GM18507 (cell line): ENCODE measurements around the gene NXPE3.

Experiments used
- DNase-seq: peaks from one replicate; pipeline ENCODE4 v3.0.0; 2011; ENCODE audit warnings: low read depth; ENCODE audit not compliant: insufficient read length; ENCODE audit errors: extremely low spot score
- FAIRE-seq: peaks from 2 replicates; lab custom pipeline; 2011; peaks lifted over from hg19 to GRCh38; lab: Jason Lieb, UNC

The NXPE3 gene

DNA sequence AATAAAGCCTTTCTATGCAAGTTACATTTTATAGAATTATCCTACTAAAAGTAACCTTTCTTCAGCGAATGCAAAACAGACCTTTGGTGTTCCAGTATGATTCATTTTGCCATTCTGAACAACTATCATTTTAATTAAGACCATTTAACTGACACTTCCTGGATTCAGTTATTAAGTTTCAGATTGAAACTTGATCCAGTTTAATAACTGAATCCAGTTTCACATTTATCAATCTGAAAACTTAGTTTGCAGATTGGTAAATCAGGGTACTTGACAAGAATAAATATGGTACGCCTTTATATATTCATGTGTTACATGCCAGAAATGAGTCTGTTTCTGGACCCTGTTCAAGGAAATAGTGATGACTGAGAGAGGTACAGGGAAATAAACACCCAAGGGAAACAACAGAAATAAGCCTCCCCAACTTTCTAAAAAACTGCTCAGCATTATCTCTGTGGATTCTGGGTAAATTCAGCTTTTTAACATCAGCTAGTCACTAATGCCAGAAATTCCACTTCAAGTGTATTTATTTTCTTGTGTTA is 47.0 kb downstream of the NXPE3 start:
- peak; percentile 55 for FAIRE-seq
- DNase-seq: no peak

DNA sequence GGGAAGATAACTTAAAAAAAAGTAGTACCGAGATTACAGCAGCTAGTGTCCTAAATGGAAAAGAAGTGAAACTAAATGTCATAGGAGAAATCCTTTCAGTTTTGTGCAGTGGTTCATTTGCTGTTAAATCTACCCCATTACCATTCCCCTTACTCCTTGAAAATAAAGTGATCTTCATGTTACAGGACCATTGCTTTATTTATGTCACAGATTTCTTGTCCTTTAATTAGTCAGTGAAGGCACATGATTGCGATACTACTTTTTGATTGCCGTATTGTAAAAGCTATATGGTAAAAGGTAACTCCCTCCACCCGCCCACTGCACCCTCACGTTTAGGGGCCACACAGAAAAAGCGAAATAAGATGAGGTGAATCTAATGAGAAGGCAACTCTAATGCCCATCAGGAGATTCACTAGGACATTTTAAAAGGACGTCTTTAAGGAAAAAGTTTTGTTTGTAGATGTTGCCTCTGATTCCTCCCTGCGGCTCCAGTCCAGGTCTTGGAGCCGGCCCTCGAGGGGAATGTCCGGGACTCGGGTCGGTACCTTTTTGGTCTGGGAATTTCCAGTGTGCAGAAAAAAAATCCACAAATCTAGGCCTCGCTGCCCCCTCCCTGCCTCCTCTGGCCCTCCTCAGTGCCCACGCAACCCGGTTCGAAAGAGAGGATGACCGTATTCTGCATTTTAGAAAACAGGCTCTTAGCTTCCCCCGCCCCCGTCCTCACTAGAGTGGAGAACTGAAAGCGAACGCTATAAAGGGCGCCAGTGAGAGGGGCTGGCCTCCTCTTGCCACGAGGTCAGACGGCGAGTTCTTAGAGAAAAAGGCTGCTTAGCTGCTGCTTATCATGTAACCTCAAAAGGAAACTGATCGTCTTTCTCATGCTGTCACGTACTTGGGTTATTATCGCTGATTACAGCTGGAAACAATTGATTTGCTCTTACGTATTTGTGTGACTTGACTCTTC is 48.5 kb downstream of the NXPE3 start:
- DNase-seq: no peak
- FAIRE-seq: peak; percentile 98

DNA sequence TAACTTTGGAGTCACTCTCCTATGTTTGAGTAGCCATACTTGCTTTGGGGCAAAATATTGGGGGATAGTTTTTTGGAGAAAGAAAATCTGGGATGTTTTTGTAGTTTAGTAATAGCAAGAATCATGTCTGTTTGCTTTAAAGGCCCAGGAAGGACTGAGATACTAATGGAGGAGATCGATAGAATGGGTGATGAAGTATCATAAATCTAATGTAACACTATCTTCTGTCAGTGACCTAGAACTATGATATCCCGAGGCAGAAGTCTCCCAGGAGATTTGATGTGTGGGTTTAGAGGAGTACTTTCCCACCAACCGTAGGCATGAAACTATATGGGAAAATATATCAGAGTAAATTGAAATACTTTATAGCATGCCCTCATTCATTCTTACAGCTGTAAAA is 49.3 kb downstream of the NXPE3 start:
- FAIRE-seq: no peak
- DNase-seq: no peak

DNA sequence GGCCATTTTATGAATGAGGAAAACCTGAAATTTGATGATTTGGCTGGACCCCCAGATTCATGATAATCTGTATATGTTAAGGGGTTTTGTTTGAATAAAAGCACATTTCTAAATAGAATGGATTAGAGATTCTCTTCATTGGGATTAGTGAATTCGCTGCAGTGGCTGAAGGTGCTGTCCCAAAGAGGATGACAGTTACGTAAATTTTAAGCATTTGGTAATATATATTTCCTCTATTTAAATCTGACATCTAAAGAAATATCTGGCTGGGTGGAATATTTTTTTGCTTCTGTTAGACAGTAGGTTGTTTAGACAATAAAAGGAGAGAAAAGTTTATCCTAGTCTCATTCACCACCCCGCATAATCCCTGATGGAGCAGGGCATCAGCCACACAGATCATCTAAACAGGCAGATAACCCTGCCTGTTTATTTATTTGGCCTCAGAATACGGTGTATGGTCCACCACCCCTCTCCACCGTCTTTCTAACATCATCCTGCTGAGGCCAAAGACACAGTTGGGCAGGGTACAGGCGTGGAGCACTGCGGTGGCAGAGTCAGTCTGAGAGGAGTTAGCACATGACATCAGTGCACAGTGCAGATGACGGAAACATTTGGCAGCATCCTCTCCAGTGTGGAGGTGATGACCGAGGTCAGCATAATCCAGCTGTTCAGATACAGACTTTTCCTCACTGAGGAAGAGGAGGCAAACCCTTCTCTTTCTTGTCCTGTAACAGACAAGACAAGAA is 49.9 kb downstream of the NXPE3 start:
- DNase-seq (no peak), FAIRE-seq (peak; percentile 86)

DNA sequence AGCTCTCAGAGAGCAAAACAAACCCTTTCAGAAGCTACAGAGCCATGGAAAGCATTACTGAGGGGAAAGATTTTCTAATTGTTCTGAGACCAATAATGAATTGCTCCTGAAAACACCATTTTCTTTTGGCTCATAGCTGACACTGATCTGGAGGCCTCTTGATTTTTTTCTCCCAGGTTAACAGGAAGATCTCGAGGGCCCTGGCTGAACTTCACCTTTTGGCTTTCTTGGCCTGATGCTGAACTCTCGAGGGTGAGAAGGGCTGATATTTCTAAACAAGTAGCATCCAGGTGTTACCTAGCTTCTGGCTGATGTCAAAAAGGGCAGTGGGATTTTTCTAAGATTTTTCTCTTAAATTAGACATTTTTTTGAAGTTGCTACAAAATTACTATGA is 50.4 kb downstream of the NXPE3 start:
- FAIRE-seq: no peak

DNA sequence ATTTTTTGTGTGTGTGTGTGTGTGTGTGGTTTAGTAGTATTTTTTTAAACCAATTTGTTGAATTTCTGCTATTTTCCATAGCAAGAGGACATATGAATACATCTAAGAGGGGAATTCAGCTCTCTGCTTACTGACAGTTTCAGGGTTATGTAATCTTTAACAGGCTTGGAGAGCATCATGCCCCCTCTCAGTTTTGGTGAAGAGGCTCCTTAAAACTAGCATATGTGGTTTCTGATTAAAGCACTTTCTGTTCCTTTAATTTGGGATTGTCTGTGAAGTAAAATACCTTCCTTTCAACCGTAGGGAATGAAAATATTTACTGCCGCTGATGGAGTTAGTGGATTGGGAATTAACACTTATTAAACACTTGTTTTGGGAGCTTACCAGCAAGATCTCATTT is 50.9 kb downstream of the NXPE3 start:
- DNase-seq: no peak
- no peak for FAIRE-seq

More for the DNA sequence above, 50.4 kb downstream of the NXPE3 start:
- no peak for DNase-seq

DNA sequence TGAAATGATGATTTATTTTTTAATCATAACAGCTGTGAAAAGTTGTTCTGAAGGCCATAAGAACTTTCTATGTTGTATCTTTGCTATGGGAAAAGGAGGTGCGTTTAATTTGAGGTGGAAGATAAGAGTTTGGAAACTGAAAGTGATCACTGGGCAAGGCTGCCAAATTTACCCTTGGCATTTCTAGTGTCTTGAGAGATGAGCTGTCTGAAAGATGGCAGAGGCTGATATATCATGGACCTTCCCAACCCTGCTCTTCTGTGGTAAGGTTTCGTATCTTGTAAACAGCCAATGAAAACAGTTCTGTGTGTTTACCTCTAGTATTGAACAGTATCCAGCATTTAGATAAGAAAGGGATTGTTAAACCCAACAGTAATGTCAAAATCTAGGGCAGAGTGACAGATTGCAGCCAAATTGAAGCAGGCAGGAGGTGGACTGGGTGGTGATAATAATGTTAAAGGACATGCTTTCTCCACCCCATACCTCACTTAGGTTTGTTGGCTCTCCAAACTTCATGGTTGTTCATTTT is 54.5 kb downstream of the NXPE3 start:
- peak; percentile 51 for FAIRE-seq
- DNase-seq: no peak

DNA sequence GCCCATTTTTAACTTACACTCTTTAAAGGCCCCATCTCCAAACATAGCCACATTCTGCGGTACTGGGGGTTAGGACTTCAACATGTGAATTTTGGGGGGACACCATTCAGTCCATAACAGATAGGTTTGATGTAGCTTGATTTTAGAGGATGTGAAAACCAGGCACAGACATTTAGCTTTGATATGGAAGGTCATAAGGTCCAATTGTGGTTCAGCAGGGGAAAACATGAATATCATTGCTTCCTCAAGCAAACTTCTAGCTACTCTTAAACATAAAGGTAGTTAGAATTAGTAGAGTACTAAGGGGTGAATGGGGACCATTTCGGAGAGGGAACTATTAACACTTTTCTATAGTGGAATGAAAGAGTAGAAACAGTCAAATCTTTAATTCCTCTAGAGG is 56.7 kb downstream of the NXPE3 start:
- FAIRE-seq (no peak), DNase-seq (no peak)

DNA sequence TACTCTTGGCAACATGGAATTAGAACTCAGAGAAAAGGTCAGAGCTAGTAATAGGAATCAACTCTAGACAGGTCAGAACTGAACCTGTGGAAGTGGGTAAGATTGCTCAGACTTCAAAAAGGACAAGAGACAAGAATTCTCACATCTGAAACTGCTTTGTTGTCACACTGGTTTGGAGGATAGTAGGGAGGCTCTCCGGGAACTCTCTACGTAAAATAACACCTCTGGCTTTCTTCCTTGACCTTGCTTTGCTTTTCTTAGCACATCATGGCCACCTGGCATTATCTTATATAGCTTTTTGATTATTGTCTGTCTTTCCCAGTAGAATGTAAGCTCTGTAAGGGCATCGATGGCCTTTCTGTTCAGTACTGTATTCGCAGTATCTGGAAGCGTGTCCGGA is 57.1 kb downstream of the NXPE3 start:
- peak; percentile 41 for FAIRE-seq
- no peak for DNase-seq

DNA sequence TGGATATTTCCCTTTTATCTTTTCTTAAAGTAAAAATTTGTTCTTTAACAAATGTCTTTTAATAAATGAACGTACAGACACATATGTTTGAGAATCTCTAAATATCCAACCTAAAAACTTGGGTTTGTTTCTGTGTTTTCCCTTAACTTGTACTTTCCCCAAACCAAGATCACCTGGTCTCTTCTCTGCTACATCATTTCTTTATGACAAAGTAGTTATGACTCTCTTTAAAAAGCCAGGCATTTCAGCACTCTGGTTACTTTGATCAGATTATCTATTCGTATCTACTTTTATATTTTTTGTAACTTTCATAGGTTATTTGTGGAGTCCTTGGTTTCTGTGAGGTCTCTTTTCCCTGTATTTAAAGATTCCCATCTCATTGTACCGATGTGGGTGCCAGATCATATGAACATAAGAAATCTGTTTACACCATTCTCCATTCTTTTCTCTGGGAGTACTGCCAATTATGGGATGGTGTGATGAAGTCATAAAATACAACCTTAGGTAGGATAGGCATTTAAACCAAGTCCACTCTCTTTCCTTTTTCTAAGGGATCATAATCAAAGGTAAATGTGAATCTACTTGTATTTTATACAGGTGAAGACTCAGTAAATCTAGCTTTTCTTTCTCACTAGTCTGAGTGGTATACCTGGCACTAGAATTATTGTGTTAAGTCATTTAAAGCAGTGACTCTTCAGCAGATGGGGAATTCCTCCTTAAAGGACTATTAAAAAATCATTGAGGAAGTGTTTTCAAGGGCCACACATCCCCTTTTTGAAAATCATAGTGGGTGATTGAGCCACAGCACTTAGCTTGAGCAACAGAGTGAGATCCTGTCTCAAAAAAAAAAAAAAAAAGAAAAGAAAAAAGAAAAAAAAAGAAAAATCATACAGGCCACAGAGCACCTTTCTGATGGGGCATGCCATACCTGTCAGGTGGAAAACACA is 57.9 kb downstream of the NXPE3 start:
- FAIRE-seq (peak; percentile 65), DNase-seq (no peak)

DNA sequence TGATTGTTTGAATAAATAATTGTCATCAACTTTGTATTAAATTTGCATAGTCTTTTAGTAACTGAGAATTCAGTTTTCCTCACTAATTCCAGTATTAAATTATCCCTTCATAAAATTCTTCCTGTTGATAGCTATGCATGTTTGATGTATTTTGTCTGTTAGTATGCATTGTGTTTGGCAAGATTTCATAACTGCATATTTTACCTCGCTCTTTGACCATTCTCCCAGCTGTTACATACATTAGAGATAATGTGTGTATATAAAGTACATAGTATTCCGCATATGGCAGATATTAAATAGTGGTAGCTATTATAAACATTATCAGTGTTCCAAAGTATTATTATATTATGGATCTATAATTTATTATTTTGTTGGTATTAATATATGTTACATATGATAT is 59.7 kb downstream of the NXPE3 start:
- no peak for FAIRE-seq

DNA sequence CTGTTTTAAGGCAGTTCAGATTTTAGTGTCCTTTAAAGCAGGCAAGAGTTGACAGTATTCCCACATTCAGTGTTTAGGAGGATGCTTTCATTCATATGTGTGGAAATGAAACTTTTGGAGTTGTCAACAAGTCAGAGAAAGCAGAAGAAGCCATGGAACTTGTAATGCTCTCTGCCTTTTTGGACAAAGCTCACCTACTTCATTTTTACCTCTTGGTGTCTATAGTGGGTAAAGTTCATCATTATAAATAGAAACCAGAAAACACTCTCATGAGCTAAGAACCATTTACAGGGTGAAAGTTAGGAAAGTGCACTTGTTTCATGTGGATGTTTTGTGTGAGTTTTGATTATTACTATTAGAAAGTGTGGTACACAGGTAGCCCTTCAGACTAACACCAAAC is 61.1 kb downstream of the NXPE3 start:
- FAIRE-seq (peak; percentile 47), DNase-seq (no peak)

More for the DNA sequence above, 59.7 kb downstream of the NXPE3 start:
- no peak for DNase-seq

DNA sequence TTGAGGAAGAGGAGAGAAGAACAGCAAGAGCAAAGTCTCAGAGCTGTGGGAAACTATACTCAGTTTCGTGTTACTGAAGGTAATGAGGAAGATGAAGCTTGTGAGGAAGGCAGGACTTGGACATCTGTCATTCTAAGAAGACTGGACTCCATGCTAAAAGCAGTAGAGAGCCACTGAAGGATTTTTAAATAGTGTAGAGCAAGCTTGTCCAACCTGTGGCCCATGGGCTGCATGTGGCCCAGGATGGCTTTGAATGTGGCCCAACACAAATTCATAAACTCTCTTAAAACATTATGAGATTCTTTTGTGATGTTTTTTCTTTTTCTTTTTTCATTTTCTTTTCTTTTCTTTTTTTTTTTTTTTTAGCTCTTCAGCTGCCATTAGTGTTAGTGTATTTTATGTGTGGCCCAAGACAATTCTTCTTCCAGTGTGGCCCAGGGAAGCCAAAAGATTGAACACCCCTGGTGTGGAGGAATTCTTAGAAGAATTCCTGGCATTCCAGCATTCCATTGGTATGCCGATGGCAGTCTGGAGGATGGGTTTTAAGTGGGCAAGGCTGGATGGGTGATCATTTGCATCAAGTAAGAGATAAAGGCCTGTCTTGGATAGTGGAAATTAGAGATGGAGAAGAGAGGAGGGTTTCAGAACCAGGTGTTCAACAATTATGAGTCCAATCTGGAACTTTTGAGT is 63.4 kb downstream of the NXPE3 start:
- DNase-seq (no peak), FAIRE-seq (peak; percentile 33)

DNA sequence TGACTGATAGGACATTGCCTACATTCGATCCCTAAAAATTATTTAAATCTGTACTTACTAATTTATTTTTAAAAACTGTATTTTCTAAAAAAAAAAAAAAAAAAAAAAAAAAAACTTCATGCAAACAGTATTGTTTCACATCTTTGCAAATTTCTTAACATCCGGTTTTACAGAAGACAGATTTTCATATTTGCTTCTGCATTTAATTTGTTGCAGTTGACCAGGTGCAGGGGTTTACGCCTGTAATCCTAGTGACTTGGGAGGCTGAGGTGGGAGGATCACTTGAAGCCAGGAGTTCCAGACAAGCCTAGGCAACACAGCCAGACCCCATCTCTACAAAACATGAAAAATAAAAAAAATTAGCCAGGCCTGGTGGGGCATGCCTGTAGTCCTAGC is 63.9 kb downstream of the NXPE3 start:
- FAIRE-seq: peak; percentile 53
- DNase-seq: no peak

DNA sequence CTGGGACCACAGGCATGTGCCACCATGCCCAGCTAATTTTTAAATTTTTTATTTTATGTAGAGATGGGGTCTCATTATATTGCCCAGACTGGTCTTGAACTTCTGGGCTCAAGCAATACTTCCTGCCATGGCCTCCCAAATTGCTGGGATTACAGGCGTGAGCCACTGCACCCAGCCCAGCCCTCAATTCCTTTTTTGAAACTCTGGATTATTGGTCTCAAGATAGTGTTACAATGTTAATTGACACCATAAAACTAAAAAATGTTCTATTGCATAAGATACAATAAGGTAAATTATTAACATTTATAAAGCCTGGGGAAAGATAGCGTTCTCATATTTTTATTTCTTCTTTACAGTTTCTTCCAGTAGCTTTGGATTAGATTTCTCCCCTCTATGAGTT is 66.4 kb downstream of the NXPE3 start:
- DNase-seq: no peak
- no peak for FAIRE-seq

DNA sequence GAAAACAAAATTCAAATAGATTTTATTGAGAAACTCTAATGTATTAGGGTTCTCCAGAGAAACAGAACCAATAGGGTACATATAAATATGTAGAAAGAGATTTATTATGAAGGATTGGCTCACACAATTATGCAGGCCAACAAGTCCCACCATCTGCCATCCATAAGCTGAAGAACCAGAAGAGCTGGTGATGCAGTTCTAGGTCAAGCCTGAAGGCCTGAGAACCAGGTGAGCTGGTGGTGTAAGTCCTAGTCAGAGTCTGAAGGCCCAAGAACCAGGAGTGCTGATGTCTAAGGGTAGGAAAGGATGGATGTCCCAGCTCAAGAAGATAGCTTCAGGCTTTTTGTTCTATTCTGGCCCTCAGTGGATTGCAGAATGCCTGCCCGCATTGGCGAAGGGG is 67.7 kb downstream of the NXPE3 start:
- DNase-seq: no peak
- no peak for FAIRE-seq

DNA sequence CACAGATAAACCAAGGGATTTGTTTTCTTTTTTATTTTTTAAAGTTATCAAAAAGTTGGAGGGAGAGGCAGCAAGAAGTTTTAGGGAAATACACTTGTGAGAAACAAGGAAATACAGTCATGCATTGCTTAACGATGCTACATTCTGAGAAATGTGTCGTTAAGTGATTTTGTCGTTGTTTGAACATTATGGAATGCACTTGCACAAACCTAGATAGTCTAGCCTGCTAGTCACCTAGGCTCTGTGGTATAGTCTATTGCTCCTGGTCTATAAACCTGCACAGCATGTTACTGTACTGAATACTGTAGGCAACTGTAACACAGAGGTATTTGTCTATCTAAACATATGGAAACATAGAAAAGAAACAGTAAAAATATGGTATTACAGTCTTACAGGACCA is 68.3 kb downstream of the NXPE3 start:
- FAIRE-seq (peak; percentile 54), DNase-seq (no peak)

DNA sequence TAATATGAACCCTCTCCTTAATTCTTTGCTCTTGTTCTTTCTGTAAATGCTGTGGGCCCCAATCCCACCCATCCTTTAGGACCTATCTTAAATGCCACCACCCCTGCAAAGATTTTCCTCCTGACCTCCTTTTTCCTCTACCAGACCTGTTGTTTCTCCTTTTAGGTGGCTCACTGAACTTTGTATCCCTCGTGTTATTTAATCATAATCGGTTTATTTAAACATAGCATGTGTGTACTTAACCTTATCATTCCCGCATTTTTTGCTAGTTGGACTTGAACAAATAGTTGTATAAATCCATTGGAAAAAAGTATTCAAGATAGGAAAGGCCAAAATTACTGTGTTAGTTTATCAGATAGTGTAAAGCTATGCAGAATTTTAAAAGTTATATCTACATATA is 69.3 kb downstream of the NXPE3 start:
- FAIRE-seq: no peak
- DNase-seq: no peak
